ENCODE data around the gene CHRNE. TPM values are rescaled to one million over a fixed set of nuclear protein-coding genes. Genes with fewer than 3 reads are reported as not detected.

The CHRNE gene
- total and polyA plus RNA-seq, 2 donors (not counting 1 experiment from before 2014, with no cell fraction given) = 0.99 to 4.7 TPM

DNA sequence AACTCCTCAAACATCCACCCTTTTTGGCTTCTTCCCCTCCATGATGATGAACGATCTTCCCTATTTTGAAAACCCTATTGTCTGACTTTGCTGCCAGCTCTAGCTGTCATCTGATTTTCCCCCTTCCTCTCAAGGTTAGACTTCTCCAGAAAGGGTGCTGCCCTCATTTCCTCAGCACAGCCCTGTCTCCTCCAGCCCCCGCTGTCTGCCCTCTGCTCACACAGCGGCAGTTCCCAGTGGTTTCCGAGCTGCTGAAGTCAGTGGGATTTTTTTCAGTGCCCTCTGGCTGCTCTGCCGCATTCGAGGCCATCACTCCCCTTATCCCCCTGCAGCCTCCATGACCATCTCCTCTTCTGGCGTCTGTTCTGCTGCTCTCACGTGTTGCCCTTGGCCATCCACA is 30.1 kb downstream of the CHRNE start:
- Histone ChIP-seq H3K79me2 (ENCODE audit: control insufficient read depth, insufficient read depth, low read length) (peaks cover 23% of the 10 kb centered on the region), H3K36me3 (replicated peaks in 1 of 2; ENCODE audit: control extremely low read depth in 1 of 2, control insufficient read depth in 1 of 2, extremely low read depth in 1 of 2, insufficient read depth in 2 of 2, low read length in 1 of 2) (peaks cover 0 to 12% of the 10 kb centered on the region in 2 experiments), H3K9ac (ENCODE audit: low read length) (no peak overlapping the region), H2AFZ (ENCODE audit: insufficient read depth, low read depth, low read length, poor library complexity, severe bottlenecking) (no peak overlapping the region), H3K27me3 (replicated peaks in 1 of 4; ENCODE audit: control extremely low read depth in 1 of 4, control insufficient read depth in 3 of 4, insufficient read depth in 4 of 4, low read length in 3 of 4) (no peaks in the 10 kb centered on the region), H4K20me1 (ENCODE audit: control insufficient read depth, insufficient read depth, low read length, poor library complexity, severe bottlenecking) (peaks cover 19% of the 10 kb centered on the region), H3K4me3 (ENCODE audit: control extremely low read depth in 1 of 5, extremely low read depth in 1 of 5, insufficient read depth in 1 of 5, low read depth in 2 of 5, low read length in 4 of 5) (no peak overlapping the region), H3K4me2 (replicated peaks; ENCODE audit: low read depth, low read length, poor library complexity, severe bottlenecking) (no peak overlapping the region), H3K27ac (ENCODE audit: low read length in 2 of 2) (no peak overlapping the region), H3K4me1 (ENCODE audit: control insufficient read depth in 2 of 2, insufficient read depth in 2 of 2, low read length in 2 of 2) (no peaks in the 10 kb centered on the region), H3K9me3 (ENCODE audit: control extremely low read depth in 1 of 3, control insufficient read depth in 2 of 3, insufficient read depth in 1 of 3, low read length in 2 of 3) (no peaks in the 10 kb centered on the region)
- DNase-seq (no peak), ATAC-seq (ENCODE audit: low read depth) (no peak)
- Mint-ChIP-seq H3K4me1 (no peaks in the 10 kb centered on the region), H3K27ac (no peak overlapping the region), H3K27me3 (no peaks in the 10 kb centered on the region), H3K9me3 (ENCODE audit: insufficient read depth) (no peaks in the 10 kb centered on the region), H3K4me3 (no peak overlapping the region)
- CTCF ChIA-PET = interaction anchor here (0.8 kb wide), 1 partner anchor 9 kb away, joined by 3 read pairs; no protein-coding TSS in a partner anchor
- TF ChIP-seq CTCF (IDR thresholded peaks at IDR 0.05) = no peak
- 70% methylated on average over 8 of the region's 8 CpGs for WGBS (ENCODE audit: insufficient coverage)
- intact Hi-C loops (cut with micrococcal nuclease) = no loop called here
- POLR2A ChIA-PET = interaction anchor here (1.0 kb wide), 1 partner anchor 17 kb away, joined by 4 read pairs; no protein-coding TSS in a partner anchor

GRCh38 chr17:4870855-4871254 is 32.0 kb downstream of the CHRNE start:
- intact Hi-C loops (cut with micrococcal nuclease) = no loop called here
- no peaks in the 10 kb centered on the region for H3K4me1 Mint-ChIP-seq

More at GRCh38 chr17:4870855-4871254, 32.0 kb downstream of the CHRNE start:
- no peak overlapping the region for H2AFZ ChIP-seq (ENCODE audit: insufficient read depth, low read depth, low read length, poor library complexity, severe bottlenecking)
- peaks cover 23% of the 10 kb centered on the region for H3K79me2 ChIP-seq (ENCODE audit: control insufficient read depth, insufficient read depth, low read length)
- no peak overlapping the region for H3K27ac ChIP-seq (ENCODE audit: low read length in 2 of 2)
- no peak for ATAC-seq (ENCODE audit: low read depth)
- Mint-ChIP-seq H3K9me3 (ENCODE audit: insufficient read depth) (no peaks in the 10 kb centered on the region), H3K27ac (no peak overlapping the region), H3K27me3 (no peaks in the 10 kb centered on the region), H3K4me3 (no peak overlapping the region)
- no peak overlapping the region for H3K4me2 ChIP-seq (replicated peaks; ENCODE audit: low read depth, low read length, poor library complexity, severe bottlenecking)
- TF ChIP-seq EZH2 (IDR thresholded peaks at IDR 0.05; ENCODE audit: borderline replicate concordance, insufficient read depth, low read depth, low read length, poor library complexity, severe bottlenecking) = no peak
- no peak for TF ChIP-seq CTCF (IDR thresholded peaks at IDR 0.05)
- peaks cover 19% of the 10 kb centered on the region for H4K20me1 ChIP-seq (ENCODE audit: control insufficient read depth, insufficient read depth, low read length, poor library complexity, severe bottlenecking)
- POLR2A ChIA-PET = interaction anchor here (0.7 kb wide), 1 partner anchor 11 kb away, joined by 3 read pairs; no protein-coding TSS in a partner anchor
- 92% methylated on average over 1 of the region's 2 CpGs for WGBS (ENCODE audit: insufficient coverage)
- CTCF ChIA-PET = no interaction called here
- H3K9me3 ChIP-seq (ENCODE audit: control extremely low read depth in 1 of 3, control insufficient read depth in 2 of 3, insufficient read depth in 1 of 3, low read length in 2 of 3) = no peaks in the 10 kb centered on the region
- DNase-seq = no peak
- no peaks in the 10 kb centered on the region for H3K4me1 ChIP-seq (ENCODE audit: control insufficient read depth in 2 of 2, insufficient read depth in 2 of 2, low read length in 2 of 2)
- H3K9ac ChIP-seq (ENCODE audit: low read length) = no peak overlapping the region
- no peaks in the 10 kb centered on the region for H3K27me3 ChIP-seq (replicated peaks in 1 of 4; ENCODE audit: control extremely low read depth in 1 of 4, control insufficient read depth in 3 of 4, insufficient read depth in 4 of 4, low read length in 3 of 4)
- H3K36me3 ChIP-seq (replicated peaks in 1 of 2; ENCODE audit: control extremely low read depth in 1 of 2, control insufficient read depth in 1 of 2, extremely low read depth in 1 of 2, insufficient read depth in 2 of 2, low read length in 1 of 2) = peaks cover 0 to 12% of the 10 kb centered on the region in 2 experiments
- no peak overlapping the region for H3K4me3 ChIP-seq (ENCODE audit: control extremely low read depth in 1 of 5, extremely low read depth in 1 of 5, insufficient read depth in 1 of 5, low read depth in 2 of 5, low read length in 4 of 5)

Data from B cell (primary cell).